HG03354 (cell line): Measurements from ENCODE around the gene CCM2.

Source experiments
- ATAC-seq: cut with Tn5 transposase; IDR thresholded peaks from one replicate; pipeline ENCODE4 v1.9.1; 2021; ENCODE audit warnings: mild to moderate bottlenecking; ENCODE audit not compliant: unreplicated experiment, poor library complexity, severe bottlenecking

Gene CCM2

GRCh38 chr7:45088146-45088701, 88.2 kb downstream of the CCM2 start:
- ATAC-seq: no peak

- no peak for ATAC-seq
Observed at GRCh38 chr7:45088821-45089340, 88.9 kb downstream of the CCM2 start, which contains the start of gene NACAD. TSS of gene NACAD (minus strand) at chr7:45088969. CDS start at chr7:45088894, 75 bp downstream.

GRCh38 chr7:45089341-45089891, 89.4 kb downstream of the CCM2 start:
- ATAC-seq: no peak

- ATAC-seq: no peak
Observed at GRCh38 chr7:45092100-45092930, 92.3 kb downstream of the CCM2 start.

GRCh38 chr7:45092931-45093235, 92.9 kb downstream of the CCM2 start:
- ATAC-seq: no peak

GRCh38 chr7:45098983-45099839, 99.2 kb downstream of the CCM2 start:
- ATAC-seq: no peak

- no peak for ATAC-seq
Observed at GRCh38 chr7:45099891-45100760, 100.1 kb downstream of the CCM2 start.

- no peak for ATAC-seq
Observed at GRCh38 chr7:45100761-45101480, 100.9 kb downstream of the CCM2 start.

GRCh38 chr7:45101748-45102147, 101.7 kb downstream of the CCM2 start:
- ATAC-seq: no peak

GRCh38 chr7:45102785-45103712, 103.0 kb downstream of the CCM2 start:
- ATAC-seq: no peak

- no peak for ATAC-seq
Observed at GRCh38 chr7:45103958-45104843, 104.2 kb downstream of the CCM2 start.

- ATAC-seq: no peak
Observed at GRCh38 chr7:45104844-45105587, 105.0 kb downstream of the CCM2 start.

GRCh38 chr7:45105588-45106188, 105.7 kb downstream of the CCM2 start:
- ATAC-seq: no peak

- ATAC-seq: no peak
Observed at GRCh38 chr7:45106820-45107219, 106.8 kb downstream of the CCM2 start.

- ATAC-seq: no peak
Observed at GRCh38 chr7:45107356-45107755, 107.4 kb downstream of the CCM2 start.

- ATAC-seq: no peak
Observed at GRCh38 chr7:45108863-45109262, 108.9 kb downstream of the CCM2 start.
